Loucy (cell line): ENCODE measurements around the gene CFAP77.

Experiments
- EZH2phosphoT487 ChIP-seq: fragments of 200-600 bp; IDR thresholded peaks from 2 replicates; pipeline ENCODE4 v1.6.1; 2018; ENCODE audit warnings: antibody characterized with exemption, mild to moderate bottlenecking, moderate library complexity, borderline replicate concordance
- TF ChIP-seq, protein P1 (sequence below): fragments of 200-600 bp; sonication (generic); conservative IDR thresholded peaks from 2 replicates; pipeline ENCODE4 v1.5.1; 2014; ENCODE audit warnings: mild to moderate bottlenecking, antibody characterized with exemption, low read length

DNA sequence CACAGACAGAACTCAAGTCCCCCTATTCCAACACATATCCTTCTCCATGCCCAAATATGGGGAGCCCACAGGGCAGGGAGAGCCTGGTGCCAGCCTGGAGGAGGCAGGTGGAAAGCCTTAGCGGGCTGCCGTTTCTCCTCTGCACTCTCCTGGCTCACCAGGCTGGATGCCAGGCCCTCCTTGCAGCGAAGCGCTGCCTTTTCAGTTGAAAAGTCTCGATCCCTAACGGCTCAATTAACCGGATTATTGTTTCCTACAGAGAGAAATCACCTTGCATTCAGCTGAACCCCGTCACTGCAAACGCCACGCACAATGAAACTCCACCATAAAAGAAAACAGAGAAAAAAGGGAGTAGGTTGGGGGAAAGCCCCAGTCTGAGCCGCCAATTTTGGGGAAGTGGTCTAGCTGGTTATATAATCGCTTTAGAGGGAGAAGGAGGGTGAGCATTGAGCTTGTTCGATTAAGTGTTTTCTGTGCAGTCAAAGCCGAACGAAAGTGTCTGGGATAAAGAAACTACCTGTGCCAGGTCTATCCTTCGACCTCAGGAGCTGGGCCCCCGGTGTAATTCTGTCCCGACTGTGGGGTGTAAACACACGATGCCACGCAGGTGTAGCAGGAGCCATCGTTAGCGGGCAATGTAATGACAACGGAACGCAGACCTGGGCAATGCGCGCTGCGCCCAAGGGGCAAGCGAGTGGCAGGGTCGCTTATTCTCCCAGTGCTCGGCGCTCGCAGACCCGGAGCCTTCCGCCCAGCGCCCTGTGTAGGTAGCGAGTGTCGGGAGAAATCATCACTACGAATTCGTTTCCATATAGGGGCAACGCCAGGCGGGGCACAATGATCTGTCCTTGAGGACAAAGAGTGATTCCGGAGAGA is 176.2 kb downstream of the CFAP77 start:
- TF ChIP-seq, protein P1, sequence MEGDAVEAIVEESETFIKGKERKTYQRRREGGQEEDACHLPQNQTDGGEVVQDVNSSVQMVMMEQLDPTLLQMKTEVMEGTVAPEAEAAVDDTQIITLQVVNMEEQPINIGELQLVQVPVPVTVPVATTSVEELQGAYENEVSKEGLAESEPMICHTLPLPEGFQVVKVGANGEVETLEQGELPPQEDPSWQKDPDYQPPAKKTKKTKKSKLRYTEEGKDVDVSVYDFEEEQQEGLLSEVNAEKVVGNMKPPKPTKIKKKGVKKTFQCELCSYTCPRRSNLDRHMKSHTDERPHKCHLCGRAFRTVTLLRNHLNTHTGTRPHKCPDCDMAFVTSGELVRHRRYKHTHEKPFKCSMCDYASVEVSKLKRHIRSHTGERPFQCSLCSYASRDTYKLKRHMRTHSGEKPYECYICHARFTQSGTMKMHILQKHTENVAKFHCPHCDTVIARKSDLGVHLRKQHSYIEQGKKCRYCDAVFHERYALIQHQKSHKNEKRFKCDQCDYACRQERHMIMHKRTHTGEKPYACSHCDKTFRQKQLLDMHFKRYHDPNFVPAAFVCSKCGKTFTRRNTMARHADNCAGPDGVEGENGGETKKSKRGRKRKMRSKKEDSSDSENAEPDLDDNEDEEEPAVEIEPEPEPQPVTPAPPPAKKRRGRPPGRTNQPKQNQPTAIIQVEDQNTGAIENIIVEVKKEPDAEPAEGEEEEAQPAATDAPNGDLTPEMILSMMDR: no peak
- no peak for TF ChIP-seq EZH2phosphoT487
